H54 (cell line): ENCODE measurements around the gene SPOCK1.

Experiments used
- DNase-seq: peaks from one replicate; pipeline ENCODE4 v3.0.0; 2011; ENCODE audit warnings: low spot score, mixed read lengths; ENCODE audit not compliant: insufficient read length
- FAIRE-seq: peaks from 3 replicates; lab custom pipeline; 2011; peaks lifted over from hg19 to GRCh38; lab: Jason Lieb, UNC
- POLR2A ChIP-seq: IDR thresholded peaks from 2 replicates; pipeline ENCODE4 v1.6.1; 2011; ENCODE audit warnings: low read depth, mild to moderate bottlenecking, low read length

The SPOCK1 gene

GRCh38 chr5:137315109-137315508 is 184.0 kb downstream of the SPOCK1 start:
- no peak for DNase-seq
- FAIRE-seq = no peak
- no peak for TF ChIP-seq POLR2A

- no peak for FAIRE-seq
- no peak for TF ChIP-seq POLR2A
- no peak for DNase-seq
These were observed 185.5 kb downstream of the SPOCK1 start for GRCh38 chr5:137313526-137314175.

GRCh38 chr5:137312011-137312410 is 187.1 kb downstream of the SPOCK1 start:
- DNase-seq = no peak
- no peak for TF ChIP-seq POLR2A
- no peak for FAIRE-seq

- DNase-seq (peak; percentile 55), FAIRE-seq (no peak)
- TF ChIP-seq POLR2A = no peak
These were observed 188.9 kb downstream of the SPOCK1 start for GRCh38 chr5:137310051-137310730.

GRCh38 chr5:137309290-137309689 is 189.8 kb downstream of the SPOCK1 start:
- DNase-seq (no peak), FAIRE-seq (no peak)
- no peak for TF ChIP-seq POLR2A

GRCh38 chr5:137308311-137308710 is 190.8 kb downstream of the SPOCK1 start:
- TF ChIP-seq POLR2A = no peak
- no peak for DNase-seq
- FAIRE-seq = no peak

GRCh38 chr5:137306903-137307302 is 192.2 kb downstream of the SPOCK1 start:
- no peak for TF ChIP-seq POLR2A
- DNase-seq = no peak
- FAIRE-seq = no peak

- FAIRE-seq (no peak), DNase-seq (no peak)
- TF ChIP-seq POLR2A = no peak
These were observed 193.0 kb downstream of the SPOCK1 start for GRCh38 chr5:137305971-137306602.

GRCh38 chr5:137304226-137304874 is 194.8 kb downstream of the SPOCK1 start:
- TF ChIP-seq POLR2A = no peak
- DNase-seq = no peak
- FAIRE-seq = no peak

GRCh38 chr5:137303509-137303908 is 195.6 kb downstream of the SPOCK1 start:
- no peak for TF ChIP-seq POLR2A
- FAIRE-seq (no peak), DNase-seq (no peak)

GRCh38 chr5:137300411-137301240 is 198.5 kb downstream of the SPOCK1 start:
- FAIRE-seq (no peak), DNase-seq (no peak)
- TF ChIP-seq POLR2A = no peak

GRCh38 chr5:137296213-137296781 is 202.8 kb downstream of the SPOCK1 start:
- TF ChIP-seq POLR2A = no peak
- DNase-seq (no peak), FAIRE-seq (no peak)

GRCh38 chr5:137294604-137295003 is 204.5 kb downstream of the SPOCK1 start:
- DNase-seq (no peak), FAIRE-seq (no peak)
- TF ChIP-seq POLR2A = no peak

- DNase-seq (no peak), FAIRE-seq (no peak)
- no peak for TF ChIP-seq POLR2A
These were observed 206.6 kb downstream of the SPOCK1 start for GRCh38 chr5:137292461-137293027.
